Hepatocyte (in vitro differentiated cells): ENCODE measurements around the gene TRMT61B.

ENCODE experiments used
- EZH2 ChIP-seq: fragments of 200-600 bp; sonication (generic); IDR thresholded peaks from 2 replicates; pipeline ENCODE4 v1.6.1; 2016; ENCODE audit warnings: antibody characterized with exemption, mild to moderate bottlenecking, borderline replicate concordance
- TF ChIP-seq, protein P1 (sequence below): fragments of 200-600 bp; sonication (generic); IDR thresholded peaks from 2 replicates; pipeline ENCODE4 v1.5.1; 2016; ENCODE audit warnings: antibody characterized with exemption, mild to moderate bottlenecking; ENCODE audit not compliant: poor library complexity

DNA sequence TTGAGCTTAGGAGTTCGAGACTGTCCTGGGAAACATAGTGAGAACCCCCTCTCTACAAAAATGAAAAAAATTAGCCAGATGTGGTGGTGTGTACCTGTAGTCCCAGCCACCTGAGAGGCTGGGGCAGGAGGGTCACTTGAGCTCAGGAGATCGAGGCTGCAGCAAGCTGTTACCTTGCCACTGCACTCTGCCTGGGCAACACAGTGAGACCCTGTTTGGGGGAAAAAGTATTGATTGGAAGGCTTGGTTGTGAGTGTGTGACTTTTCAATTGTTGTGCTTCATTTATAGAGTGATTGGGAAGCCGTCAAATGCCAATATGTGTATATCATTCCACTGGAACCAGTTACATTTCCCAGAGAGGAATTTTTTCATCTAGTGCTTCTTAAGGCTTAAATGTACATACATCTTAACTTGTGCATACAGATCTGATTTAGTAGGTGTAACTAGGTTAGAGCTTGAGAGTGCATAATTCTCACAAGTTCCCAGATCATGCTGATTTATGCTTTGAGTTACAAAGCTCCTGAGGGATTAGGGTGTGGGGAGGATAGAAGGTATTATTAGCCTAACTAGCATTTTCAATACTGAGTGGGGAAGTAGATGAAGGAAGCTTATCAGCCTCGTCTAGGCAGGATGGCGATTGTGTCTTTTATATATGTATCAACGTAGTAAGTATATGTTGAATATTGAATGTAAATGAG is 39.7 kb upstream of the TRMT61B start:
- TF ChIP-seq, protein P1, sequence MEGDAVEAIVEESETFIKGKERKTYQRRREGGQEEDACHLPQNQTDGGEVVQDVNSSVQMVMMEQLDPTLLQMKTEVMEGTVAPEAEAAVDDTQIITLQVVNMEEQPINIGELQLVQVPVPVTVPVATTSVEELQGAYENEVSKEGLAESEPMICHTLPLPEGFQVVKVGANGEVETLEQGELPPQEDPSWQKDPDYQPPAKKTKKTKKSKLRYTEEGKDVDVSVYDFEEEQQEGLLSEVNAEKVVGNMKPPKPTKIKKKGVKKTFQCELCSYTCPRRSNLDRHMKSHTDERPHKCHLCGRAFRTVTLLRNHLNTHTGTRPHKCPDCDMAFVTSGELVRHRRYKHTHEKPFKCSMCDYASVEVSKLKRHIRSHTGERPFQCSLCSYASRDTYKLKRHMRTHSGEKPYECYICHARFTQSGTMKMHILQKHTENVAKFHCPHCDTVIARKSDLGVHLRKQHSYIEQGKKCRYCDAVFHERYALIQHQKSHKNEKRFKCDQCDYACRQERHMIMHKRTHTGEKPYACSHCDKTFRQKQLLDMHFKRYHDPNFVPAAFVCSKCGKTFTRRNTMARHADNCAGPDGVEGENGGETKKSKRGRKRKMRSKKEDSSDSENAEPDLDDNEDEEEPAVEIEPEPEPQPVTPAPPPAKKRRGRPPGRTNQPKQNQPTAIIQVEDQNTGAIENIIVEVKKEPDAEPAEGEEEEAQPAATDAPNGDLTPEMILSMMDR, result no peak
- no peak for TF ChIP-seq EZH2
